AG09319 (cell line): ENCODE results near the gene SLCO1B1.
"Not testable (repeated sequence)": the region's sequence is repeated elsewhere in the genome, so short reads cannot be mapped to it uniquely, and the experiment has no call there.

ENCODE experiments used
- DNase-seq: peaks from one replicate; pipeline ENCODE4 v3.0.0-alpha.2; 2010; ENCODE audit warnings: low read depth; ENCODE audit errors: extremely low read depth
- TF ChIP-seq, protein P1 (sequence below): IDR thresholded peaks from 2 replicates; pipeline ENCODE4 v1.5.1; 2011; ENCODE audit warnings: low read depth, mild to moderate bottlenecking, inconsistent platforms, low read length, moderate library complexity

The SLCO1B1 gene

DNA sequence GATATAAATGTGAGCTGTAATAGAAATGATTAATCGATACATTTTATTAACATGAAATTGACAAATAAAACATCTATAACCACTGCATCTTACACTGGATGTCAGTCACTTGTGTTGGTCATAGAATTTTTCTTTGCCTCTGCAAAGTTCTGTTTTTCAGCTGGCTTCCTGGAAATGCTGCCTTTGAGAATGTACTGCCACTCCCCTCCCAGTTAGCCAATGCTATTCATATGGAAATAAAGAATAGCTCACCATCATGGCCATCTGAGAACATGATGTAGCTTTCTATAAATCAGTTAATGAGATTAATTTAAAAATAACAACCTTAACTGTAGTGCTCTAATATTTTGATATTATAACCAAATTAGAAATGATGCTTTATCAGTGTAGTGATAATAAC lies 41.1 kb downstream of the SLCO1B1 start:
- DNase-seq = no peak
- TF ChIP-seq, protein P1, sequence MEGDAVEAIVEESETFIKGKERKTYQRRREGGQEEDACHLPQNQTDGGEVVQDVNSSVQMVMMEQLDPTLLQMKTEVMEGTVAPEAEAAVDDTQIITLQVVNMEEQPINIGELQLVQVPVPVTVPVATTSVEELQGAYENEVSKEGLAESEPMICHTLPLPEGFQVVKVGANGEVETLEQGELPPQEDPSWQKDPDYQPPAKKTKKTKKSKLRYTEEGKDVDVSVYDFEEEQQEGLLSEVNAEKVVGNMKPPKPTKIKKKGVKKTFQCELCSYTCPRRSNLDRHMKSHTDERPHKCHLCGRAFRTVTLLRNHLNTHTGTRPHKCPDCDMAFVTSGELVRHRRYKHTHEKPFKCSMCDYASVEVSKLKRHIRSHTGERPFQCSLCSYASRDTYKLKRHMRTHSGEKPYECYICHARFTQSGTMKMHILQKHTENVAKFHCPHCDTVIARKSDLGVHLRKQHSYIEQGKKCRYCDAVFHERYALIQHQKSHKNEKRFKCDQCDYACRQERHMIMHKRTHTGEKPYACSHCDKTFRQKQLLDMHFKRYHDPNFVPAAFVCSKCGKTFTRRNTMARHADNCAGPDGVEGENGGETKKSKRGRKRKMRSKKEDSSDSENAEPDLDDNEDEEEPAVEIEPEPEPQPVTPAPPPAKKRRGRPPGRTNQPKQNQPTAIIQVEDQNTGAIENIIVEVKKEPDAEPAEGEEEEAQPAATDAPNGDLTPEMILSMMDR = no peak

DNA sequence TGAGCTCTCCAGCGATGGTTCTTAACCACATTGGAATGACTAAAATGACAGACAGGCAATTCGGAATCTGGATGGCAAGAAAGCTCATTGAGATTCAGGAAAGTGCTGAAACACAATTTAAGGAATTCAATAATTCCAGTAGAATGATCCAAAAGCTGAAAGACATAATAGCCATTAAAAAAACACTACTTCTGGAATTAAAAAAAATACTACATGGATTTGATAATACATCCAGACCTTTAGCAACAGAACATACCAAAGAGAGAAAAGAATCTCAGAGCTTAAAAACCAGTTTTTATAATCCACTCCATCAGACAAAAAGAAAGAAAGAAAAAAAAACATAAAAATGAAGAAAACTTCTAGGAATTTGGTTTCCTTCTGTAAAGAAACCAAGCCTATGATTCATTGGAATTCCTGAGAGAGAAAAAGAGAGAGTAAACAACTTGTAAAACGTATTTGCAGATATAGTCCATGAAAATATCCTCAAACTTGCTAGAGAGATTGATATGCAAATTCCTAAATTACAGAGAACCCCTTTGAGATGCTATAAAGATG lies 52.8 kb downstream of the SLCO1B1 start:
- no peak for DNase-seq
- TF ChIP-seq, protein P1 = no peak

DNA sequence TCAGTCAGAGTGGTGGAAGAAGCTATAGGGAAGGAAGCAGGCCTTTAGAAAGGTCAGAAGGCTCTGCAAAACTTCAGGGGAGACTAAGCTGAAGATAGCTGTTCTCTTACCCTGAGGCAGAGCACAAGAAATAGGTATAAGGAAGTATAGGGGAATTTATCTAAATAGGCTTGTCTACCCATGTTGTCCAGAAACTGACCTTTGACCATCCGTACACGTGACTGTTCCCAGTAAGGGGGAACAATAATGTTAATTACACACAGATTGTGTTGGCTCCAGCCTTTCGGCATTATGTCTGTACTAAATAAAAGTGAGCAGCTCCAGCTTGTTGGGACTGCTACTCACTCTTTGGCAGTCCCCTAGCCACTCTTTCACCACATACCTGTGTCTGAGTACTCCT lies 59.0 kb downstream of the SLCO1B1 start:
- TF ChIP-seq, protein P1 = no peak
- no peak for DNase-seq

DNA sequence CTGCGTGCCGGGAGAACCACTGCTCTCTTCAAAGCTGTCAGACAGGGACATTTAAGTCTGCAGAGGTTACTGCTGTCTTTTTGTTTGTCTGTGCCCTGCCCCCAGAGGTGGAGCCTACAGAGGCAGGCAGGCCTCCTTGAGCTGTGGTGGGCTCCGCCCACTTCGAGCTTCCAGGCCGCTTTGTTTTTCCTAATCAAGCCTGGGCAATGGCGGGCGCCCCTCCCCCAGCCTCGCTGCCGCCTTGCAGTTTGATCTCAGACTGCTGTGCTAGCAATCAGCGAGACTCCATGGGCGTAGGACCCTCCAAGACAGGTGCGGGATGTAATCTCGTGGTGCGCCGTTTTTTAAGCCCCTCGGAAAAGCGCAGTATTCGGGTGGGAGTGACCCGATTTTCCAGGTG lies 83.4 kb downstream of the SLCO1B1 start:
- not testable (repeated sequence) for DNase-seq

DNA sequence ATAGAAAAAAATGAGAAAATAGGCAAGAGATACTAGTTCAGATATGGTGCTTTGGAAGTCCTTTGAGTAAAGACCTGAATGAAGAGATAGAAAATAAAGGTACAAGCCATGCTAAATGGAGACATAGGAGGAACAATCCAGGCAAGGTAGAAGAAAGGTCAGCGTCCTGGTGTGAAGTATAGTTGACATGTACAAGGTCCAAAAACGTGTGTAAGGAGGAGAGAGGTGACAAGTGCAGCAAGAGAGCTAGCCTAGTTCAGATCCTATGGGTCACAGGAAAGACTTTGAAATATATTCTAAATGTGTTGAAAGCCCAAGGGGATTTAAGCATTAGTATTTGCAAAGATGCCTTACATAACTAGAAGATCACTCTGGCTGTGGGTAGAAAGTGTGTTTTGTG lies 88.2 kb downstream of the SLCO1B1 start:
- TF ChIP-seq, protein P1 = no peak

DNA sequence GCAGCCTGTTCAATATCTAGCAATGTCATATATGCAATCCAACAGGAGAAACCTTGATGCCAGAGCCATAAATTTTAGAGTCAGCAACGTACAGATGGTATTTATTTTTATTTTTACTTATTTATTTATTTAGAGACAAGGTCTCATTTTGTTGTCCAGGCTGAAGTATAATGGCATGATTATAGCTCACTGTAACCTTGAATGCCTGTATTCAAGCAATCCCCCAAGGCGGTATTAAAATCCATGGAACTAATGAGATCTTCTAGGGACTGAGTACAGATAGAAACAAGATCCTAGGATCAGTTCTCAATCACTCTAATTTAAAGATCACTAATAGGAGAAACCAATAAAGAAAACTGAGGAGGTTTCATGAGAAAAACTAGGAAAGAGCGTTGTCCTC lies 89.3 kb downstream of the SLCO1B1 start:
- TF ChIP-seq, protein P1 = no peak
- no peak for DNase-seq

More for the DNA sequence above, 88.2 kb downstream of the SLCO1B1 start:
- DNase-seq = no peak

DNA sequence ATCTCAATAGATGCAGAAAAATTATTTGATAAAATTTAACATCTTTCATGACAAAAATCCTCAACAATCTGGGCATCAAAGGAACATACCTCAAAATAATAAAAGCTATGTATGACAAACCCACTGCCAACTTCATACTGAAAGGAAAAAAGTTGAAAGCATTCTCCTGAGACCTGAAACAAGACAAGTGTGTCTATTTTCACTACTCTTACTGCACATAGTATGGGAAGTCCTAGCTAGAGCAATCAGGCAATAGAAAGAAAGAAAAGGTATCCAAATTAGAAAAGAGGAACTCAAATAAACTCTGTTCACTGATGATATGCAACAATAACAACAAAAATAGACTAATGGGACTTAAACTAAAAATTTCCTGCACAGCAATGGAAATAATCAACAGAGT lies 90.1 kb downstream of the SLCO1B1 start:
- TF ChIP-seq, protein P1 = no peak
- no peak for DNase-seq

DNA sequence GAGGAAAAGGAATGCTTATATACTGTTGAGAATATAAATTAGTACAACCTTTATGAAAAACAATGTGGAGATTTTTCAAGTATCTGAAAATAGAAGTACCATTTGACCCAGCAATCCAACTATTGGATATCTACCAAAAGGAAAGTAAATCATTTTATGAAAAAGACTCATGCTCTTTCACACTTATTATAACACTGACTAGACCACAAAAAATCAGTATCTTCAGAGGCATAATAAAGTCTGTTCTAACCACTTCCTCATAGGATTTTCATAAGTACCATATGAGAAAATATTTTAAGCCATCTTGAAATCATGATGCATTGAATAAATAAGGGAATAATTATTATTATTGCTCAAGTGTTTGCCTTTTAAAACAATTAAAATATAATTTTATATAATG lies 90.8 kb downstream of the SLCO1B1 start:
- DNase-seq = no peak
- TF ChIP-seq, protein P1 = no peak
